NB4 (cell line): ENCODE measurements around the gene CTTN.

Experiments
- DNase-seq: peaks from one replicate; pipeline ENCODE4 v3.0.0; 2010; ENCODE audit warnings: low read depth
- H3K4me3 ChIP-seq: one replicate; pipeline ENCODE4 v1.5.1; 2011; ENCODE audit warnings: mild to moderate bottlenecking, low read depth, low read length, moderate library complexity
- CTCF ChIP-seq: IDR thresholded peaks from one replicate; pipeline ENCODE4 v1.5.1; 2012; ENCODE audit warnings: low read depth, low read length
- MAX ChIP-seq: IDR thresholded peaks from 2 replicates; pipeline ENCODE4 v1.6.1; 2011; ENCODE audit warnings: low read depth, low read length
- MYC ChIP-seq: IDR thresholded peaks from 2 replicates; pipeline ENCODE4 v1.6.1; 2011; ENCODE audit warnings: low read depth, low read length
- POLR2A ChIP-seq: IDR thresholded peaks from 2 replicates; pipeline ENCODE4 v1.6.1; 2011; ENCODE audit warnings: mild to moderate bottlenecking; ENCODE audit not compliant: insufficient read length; ENCODE audit errors: extremely low read depth

The CTTN gene

GRCh38 chr11:70433966-70434812 lies 35.9 kb downstream of the CTTN start:
- no peak overlapping the region for H3K4me3 ChIP-seq
- TF ChIP-seq MAX (no peak), MYC (no peak), POLR2A (no peak), CTCF (no peak)
- DNase-seq: no peak

GRCh38 chr11:70434813-70435278 lies 36.5 kb downstream of the CTTN start:
- no peak for DNase-seq
- H3K4me3 ChIP-seq: no peak overlapping the region
- TF ChIP-seq MYC (no peak), POLR2A (no peak), CTCF (no peak), MAX (no peak)

- no peak for DNase-seq
- no peak overlapping the region for H3K4me3 ChIP-seq
- TF ChIP-seq MAX: no peak
- no peak for TF ChIP-seq CTCF
- TF ChIP-seq MYC: no peak
- TF ChIP-seq POLR2A: no peak
Measured at GRCh38 chr11:70435361-70435760, 37.0 kb downstream of the CTTN start.

GRCh38 chr11:70435765-70436500 lies 37.6 kb downstream of the CTTN start:
- no peak overlapping the region for H3K4me3 ChIP-seq
- no peak for DNase-seq
- no peak for TF ChIP-seq MYC
- TF ChIP-seq CTCF: no peak
- TF ChIP-seq POLR2A: no peak
- no peak for TF ChIP-seq MAX

GRCh38 chr11:70436501-70436860 lies 38.2 kb downstream of the CTTN start:
- no peak for TF ChIP-seq MYC
- TF ChIP-seq CTCF: no peak
- no peak for TF ChIP-seq MAX
- no peak for DNase-seq
- H3K4me3 ChIP-seq: no peak overlapping the region
